ENCODE measurements around the gene CDCA8.

- TF ChIP-seq POLR2AphosphoS5 (IDR thresholded peaks at IDR 0.05; ENCODE audit: low read depth), result no peak
- no peak for TF ChIP-seq CREB1 (CRISPR knock-in tag; IDR thresholded peaks at IDR 0.05; ENCODE audit: low read depth)
- TF ChIP-seq CTCF (conservative IDR thresholded peaks at IDR 0.05; ENCODE audit: low read depth in 2 of 2), result no peak
- TF ChIP-seq EZH2phosphoT487 (IDR thresholded peaks at IDR 0.05; ENCODE audit: unreplicated experiment), result no peak
- no peak for TF ChIP-seq REST (IDR thresholded peaks at IDR 0.05; ENCODE audit: unreplicated experiment)
- TF ChIP-seq EZH2 (IDR thresholded peaks at IDR 0.05; ENCODE audit: low read depth, unreplicated experiment), result no peak
- TF ChIP-seq ZNF331 (CRISPR knock-in tag; IDR thresholded peaks at IDR 0.05; ENCODE audit: low read depth), result no peak
- no peak for TF ChIP-seq JUNB (IDR thresholded peaks at IDR 0.05; ENCODE audit: unreplicated experiment)
- TF ChIP-seq STAT1 (IDR thresholded peaks at IDR 0.05; ENCODE audit: unreplicated experiment), result no peak
- no peak for TF ChIP-seq ZNF114 (CRISPR knock-in tag; IDR thresholded peaks at IDR 0.05)
- TF ChIP-seq, protein P1, sequence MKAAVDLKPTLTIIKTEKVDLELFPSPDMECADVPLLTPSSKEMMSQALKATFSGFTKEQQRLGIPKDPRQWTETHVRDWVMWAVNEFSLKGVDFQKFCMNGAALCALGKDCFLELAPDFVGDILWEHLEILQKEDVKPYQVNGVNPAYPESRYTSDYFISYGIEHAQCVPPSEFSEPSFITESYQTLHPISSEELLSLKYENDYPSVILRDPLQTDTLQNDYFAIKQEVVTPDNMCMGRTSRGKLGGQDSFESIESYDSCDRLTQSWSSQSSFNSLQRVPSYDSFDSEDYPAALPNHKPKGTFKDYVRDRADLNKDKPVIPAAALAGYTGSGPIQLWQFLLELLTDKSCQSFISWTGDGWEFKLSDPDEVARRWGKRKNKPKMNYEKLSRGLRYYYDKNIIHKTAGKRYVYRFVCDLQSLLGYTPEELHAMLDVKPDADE (IDR thresholded peaks at IDR 0.05), result no peak
Observed at GRCh38 chr1:37697090-37697489, 4.8 kb downstream of the CDCA8 start.
